GM12875 (cell line): ENCODE measurements around the gene GLRX.
A peak's percentile ranks its signal among the peaks of the same experiment; 100 is the strongest.
"Not testable (repeated sequence)": the region's sequence is repeated elsewhere in the genome, so short reads cannot be mapped to it uniquely, and the experiment has no call there.

Experiments used
- H3K4me3 ChIP-seq: one replicate; pipeline ENCODE4 v1.5.1; 2011; ENCODE audit warnings: low read depth, low read length, control low read depth
- TF ChIP-seq, protein P1 (sequence below): IDR thresholded peaks from 2 replicates; pipeline ENCODE4 v1.5.1; 2011; ENCODE audit warnings: low read depth, mild to moderate bottlenecking, control low read depth, inconsistent platforms, low read length, moderate library complexity, borderline replicate concordance; ENCODE audit not compliant: insufficient read depth

The GLRX gene

DNA sequence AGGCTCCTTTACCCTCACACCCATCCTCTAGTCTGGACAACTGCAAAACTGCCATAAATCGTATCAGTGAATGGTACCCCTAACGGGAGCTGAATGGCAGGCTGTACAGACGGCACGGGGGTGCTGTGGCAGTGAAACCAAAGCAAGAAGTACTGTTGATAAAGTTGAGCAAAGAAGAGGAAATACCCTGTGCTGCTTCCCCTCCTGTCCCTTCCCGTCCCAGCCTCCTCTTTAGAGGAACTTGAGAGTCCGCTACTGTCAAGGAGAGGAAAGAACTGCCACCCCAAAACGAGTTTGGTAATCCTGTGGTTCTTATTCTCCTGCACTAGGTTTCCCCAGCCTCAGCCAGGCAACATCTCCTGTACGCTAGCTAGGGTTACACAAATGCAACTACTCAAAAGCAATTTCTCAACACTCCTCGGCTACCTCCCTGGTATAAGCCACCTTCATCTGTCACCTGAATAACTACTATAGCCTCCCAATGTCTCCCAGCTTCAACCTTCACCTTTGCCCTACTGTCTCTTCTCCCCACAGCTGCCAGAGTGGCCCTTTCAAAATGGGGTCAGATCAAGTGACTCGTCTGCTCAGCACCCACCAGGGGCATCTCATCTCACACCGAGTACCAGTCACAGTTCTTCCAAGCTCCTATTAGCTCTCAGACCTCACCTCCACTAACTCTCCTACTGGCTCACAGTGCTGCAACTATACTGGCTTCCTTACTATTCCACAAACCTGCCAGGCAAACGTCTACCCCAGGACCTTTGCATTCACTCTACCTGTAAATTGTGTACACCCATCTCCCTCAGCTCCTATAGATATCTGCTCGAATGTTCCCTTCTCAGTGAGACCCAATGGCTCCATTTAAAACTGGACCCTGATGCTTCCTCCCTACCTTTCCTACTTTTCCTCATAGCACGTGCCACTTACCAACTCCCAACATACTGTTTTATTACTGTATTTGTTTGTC lies 4.1 kb downstream of the GLRX start:
- TF ChIP-seq, protein P1, sequence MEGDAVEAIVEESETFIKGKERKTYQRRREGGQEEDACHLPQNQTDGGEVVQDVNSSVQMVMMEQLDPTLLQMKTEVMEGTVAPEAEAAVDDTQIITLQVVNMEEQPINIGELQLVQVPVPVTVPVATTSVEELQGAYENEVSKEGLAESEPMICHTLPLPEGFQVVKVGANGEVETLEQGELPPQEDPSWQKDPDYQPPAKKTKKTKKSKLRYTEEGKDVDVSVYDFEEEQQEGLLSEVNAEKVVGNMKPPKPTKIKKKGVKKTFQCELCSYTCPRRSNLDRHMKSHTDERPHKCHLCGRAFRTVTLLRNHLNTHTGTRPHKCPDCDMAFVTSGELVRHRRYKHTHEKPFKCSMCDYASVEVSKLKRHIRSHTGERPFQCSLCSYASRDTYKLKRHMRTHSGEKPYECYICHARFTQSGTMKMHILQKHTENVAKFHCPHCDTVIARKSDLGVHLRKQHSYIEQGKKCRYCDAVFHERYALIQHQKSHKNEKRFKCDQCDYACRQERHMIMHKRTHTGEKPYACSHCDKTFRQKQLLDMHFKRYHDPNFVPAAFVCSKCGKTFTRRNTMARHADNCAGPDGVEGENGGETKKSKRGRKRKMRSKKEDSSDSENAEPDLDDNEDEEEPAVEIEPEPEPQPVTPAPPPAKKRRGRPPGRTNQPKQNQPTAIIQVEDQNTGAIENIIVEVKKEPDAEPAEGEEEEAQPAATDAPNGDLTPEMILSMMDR: no peak
- peak overlapping the region; percentile 31 for H3K4me3 ChIP-seq

DNA sequence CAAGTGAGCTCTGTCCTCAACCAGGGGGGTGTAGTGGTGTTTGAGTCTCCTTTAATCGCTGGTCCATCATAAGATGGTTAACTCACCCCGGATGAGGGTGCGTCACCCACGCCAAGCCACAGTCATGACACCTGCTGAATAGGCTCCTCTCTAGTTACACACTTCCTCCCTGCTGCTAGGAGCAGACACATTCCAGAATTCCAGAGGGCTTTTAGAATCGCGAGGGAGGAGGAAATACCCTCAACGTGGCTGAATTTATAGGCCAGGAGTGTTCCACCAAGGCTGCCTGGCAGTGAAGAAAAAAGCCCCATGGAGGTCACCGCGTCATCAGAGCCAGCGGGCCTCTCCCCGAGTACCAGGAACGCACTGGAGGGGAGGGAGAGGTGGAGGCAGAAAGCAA lies 5.1 kb downstream of the GLRX start:
- no peak overlapping the region for H3K4me3 ChIP-seq
- TF ChIP-seq, protein P1: no peak

DNA sequence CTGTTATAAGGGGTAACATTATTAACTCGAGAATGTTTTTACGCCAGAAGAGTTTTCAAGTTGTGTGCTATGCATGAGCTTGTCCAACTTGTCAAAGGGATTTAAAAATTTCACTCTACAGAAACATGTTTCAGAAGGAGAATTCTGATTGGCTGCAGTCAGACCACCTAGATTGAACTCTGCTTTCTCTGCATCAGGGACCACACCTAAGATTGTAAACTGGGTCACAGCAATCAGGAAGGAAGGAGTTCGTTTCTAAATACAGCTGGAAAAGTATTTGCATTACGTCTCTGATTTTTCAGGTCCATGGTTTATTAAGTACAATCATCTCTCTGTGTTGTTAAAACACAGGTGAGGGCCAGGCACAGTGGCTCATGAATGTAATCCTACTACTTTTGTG lies 5.8 kb downstream of the GLRX start:
- H3K4me3 ChIP-seq: no peak overlapping the region
- TF ChIP-seq, protein P1: no peak

DNA sequence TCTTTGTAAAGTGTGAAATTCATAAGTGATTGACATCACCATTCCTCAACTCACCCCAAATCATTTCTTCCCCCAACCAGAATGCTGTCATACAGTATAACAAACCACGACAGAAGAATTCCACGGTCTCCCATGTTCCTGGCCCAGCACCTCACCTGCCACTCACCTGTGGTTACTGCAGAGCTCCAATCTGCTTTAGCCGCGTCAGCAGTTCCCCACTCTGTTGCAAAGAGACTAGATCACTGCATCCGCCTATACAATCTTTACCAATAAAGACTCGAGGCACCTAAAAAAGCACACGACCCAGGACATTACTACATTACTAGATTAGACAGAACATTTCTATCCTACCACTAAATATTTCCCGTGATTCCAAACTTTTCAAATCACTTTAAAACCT lies 6.2 kb downstream of the GLRX start:
- TF ChIP-seq, protein P1: no peak

DNA sequence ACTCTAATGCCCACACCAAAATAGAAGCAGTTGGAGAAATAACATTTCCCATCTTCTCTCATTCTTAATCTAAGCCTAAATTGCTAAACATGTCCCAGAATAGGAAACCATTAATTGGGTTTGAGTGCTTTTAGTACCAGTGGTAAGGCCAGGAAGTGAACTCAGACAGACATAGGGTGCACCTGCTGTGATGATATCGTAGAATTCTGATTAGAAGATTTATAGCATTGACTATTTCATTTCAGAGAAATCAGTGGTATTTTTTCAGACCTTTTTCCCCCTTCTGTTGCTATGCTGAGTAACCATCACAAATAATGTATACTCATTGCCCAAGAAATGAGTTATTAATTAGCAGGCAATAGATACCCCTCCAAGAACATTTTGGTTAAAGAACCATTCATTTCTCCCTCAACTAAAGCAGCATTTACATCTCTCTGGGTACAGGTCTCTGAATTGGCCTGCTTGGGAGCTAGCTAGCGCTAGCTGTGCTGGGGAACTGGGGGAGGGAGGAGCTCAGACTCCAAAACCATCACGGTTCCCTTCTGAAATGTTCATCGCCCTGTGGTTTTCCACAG lies 7.3 kb downstream of the GLRX start:
- no peak overlapping the region for H3K4me3 ChIP-seq
- TF ChIP-seq, protein P1: no peak

More for the DNA sequence above, 6.2 kb downstream of the GLRX start:
- no peak overlapping the region for H3K4me3 ChIP-seq

DNA sequence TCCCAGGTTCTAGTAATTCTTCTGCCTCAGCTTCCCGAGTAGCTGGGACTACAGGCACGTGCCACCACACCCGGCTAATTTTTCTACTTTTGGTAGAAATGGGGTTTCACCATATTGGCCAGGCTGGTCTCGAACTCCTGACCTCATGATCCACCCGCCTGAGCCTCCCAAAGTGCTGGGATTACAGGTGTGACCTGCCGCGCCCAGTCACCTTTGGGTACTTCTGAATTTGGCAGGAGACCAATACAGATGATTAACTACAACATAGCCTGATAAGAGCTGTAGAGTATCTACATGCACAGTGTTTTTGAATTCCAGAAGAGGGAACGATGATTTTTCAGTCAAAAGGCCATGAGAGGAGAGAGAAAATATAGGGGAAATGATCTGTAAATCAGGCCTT lies 9.5 kb downstream of the GLRX start:
- not testable (repeated sequence) for H3K4me3 ChIP-seq

DNA sequence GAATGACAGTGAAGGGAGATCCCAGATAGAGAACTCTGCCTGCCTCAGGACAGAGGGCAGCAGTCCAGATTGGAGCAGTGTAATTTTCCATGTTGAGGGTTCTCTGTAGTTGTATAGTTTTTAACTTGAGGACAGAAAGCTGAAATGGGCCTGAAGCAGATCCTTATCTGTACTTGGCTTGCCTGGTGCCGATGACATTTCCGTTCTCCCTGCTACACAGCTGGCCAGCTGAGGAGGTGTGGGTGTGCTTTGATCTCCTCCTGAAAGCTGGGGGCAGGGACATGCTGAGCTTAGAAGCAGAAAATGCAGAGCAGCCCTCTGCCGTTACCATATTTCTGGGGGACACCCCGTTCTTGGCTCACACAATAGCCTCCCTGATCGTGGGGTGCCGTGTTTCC lies 10.5 kb downstream of the GLRX start:
- no peak overlapping the region for H3K4me3 ChIP-seq
- TF ChIP-seq, protein P1: no peak

DNA sequence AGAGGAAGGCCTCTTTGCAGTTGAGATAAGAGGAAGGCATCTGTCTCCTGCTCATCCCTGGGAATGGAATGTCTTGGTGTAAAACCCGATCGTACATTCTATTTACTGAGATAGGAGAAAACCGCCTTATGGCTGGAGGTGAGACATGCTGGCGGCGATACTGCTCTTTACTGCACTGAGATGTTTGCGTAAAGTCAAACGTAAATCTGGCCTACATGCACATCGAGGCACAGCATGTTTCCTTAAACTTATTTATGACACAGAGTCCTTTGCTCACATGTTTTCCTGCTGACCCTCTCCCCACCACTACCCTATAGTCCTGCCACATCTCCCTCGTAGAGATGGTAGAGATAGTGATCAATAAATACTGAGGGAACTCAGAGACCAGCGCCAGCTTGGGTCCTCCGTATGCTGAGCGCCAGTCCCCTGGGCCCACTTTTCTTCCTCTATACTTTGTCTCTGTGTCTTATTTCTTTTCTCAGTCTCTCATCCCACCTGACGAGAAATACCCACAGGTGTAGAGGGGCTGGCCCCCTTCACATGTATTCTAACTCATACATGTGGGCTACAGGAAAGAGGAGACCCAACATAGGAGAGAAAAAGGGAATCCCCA lies 11.0 kb downstream of the GLRX start:
- not testable (repeated sequence) for H3K4me3 ChIP-seq

DNA sequence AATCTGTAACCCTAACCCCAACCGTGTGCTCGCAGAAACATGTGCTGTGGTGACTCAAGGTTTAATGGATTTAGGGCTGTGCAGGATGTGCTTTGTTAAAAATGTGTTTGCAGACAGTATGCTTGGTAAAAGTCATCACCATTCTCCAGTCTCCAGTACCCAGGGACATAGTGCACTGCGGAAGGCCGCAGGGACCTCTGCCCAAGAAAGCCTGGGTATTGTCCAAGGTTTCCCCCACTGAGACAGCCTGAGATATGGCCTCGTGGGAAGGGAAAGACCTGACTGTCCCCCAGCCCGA lies 11.5 kb downstream of the GLRX start:
- not testable (repeated sequence) for H3K4me3 ChIP-seq
